Spleen (tissue), 11 donors: ENCODE data around the gene SOX5. TPM values are rescaled to one million over a fixed set of nuclear protein-coding genes. Genes with fewer than 3 reads are reported as not detected.
"Not testable (repeated sequence)": the region's sequence is repeated elsewhere in the genome, so short reads cannot be mapped to it uniquely, and the experiment has no call there.

Experiments
- DNase-seq: peaks from one replicate; pipeline ENCODE4 v3.0.0-alpha.2; 2020
- H3K27ac ChIP-seq, 8 donors: fragments of 200-600 bp; sonication (generic) in 7 of 8; 1 replicate in 4 of 8; 2 replicates in 4 of 8; pipeline versions ENCODE4 v1.5.0 to v1.8.0; 2016 to 2021; ENCODE audit warnings: inconsistent platforms in 4 of 8, mild to moderate bottlenecking in 4 of 8, moderate library complexity in 1 of 8
- H3K27me3 ChIP-seq, 7 donors: fragments of 200-600 bp; sonication (generic) in 6 of 7; replicated peaks in 1 of 7; 1 replicate in 4 of 7; 2 replicates in 3 of 7; pipeline versions ENCODE4 v1.5.0 to v1.8.0; 2016 to 2021; ENCODE audit warnings: inconsistent platforms in 3 of 7, mild to moderate bottlenecking in 1 of 7
- H3K36me3 ChIP-seq, 6 donors: fragments of 200-600 bp; sonication (generic) in 5 of 6; 1 replicate in 4 of 6; 2 replicates in 2 of 6; pipeline versions ENCODE4 v1.5.0 to v1.8.0; 2016 to 2021; ENCODE audit warnings: inconsistent platforms in 2 of 6
- H3K4me1 ChIP-seq, 6 donors: fragments of 200-600 bp; sonication (generic) in 5 of 6; 1 replicate in 3 of 6; 2 replicates in 3 of 6; pipeline versions ENCODE4 v1.5.0 to v1.8.0; 2016 to 2021; ENCODE audit warnings: inconsistent platforms in 3 of 6
- H3K4me3 ChIP-seq, 8 donors: fragments of 200-600 bp; sonication (generic) in 7 of 8; 1 replicate in 4 of 8; 2 replicates in 4 of 8; pipeline versions ENCODE4 v1.5.0 to v1.8.0; 2016 to 2021; ENCODE audit warnings: inconsistent platforms in 4 of 8, mild to moderate bottlenecking in 4 of 8, moderate library complexity in 2 of 8
- H3K9me3 ChIP-seq, 8 donors: fragments of 200-600 bp; sonication (generic) in 7 of 8; 1 replicate in 4 of 8; 2 replicates in 4 of 8; pipeline versions ENCODE4 v1.5.0 to v1.8.0; 2016 to 2021; ENCODE audit warnings: inconsistent platforms in 4 of 8
- POLR2A ChIP-seq, 3 donors: fragments of 450-650 bp; IDR thresholded peaks; one replicate each; pipeline ENCODE4 v1.5.1; 2017; ENCODE audit warnings: antibody characterized with exemption in 3 of 3, mild to moderate bottlenecking in 1 of 3
- POLR2AphosphoS5 ChIP-seq, 3 donors: sonication (generic); formaldehyde crosslinking; IDR thresholded peaks; one replicate each; pipeline ENCODE4 v1.5.1; 2017; ENCODE audit warnings: antibody characterized with exemption in 3 of 3
- WGBS, 5 donors: extraction: QIAGEN DNeasy Blood & Tissue Kit in 3 of 5; methylation state at CpG; one replicate each; pipeline versions ENCODE4 v1.1.5 to v1.1.7; 2013 to 2018; 5-methylcytosine and 5-hydroxymethylcytosine counted together
- intact Hi-C: fragments of 100-400 bp; cut with DNase I; formaldehyde crosslinking; loops from one replicate; pipeline ENCODE4 v1.15.0; 2023; ENCODE audit warnings: low total_unique reads
- polyA plus RNA-seq, 3 donors: library from polyadenylated mRNA; stranded (reverse); fragments of 200-250 nt; gene quantifications; one replicate each; pipeline ENCODE4 v1.2.1, GENCODE V29; 2013
- total RNA-seq, 7 donors: library from RNA; depleted of rRNA in 3 of 7; stranded (reverse); fragments of >200 nt in 3 of 7; fragmentation: NEBNext Ultra II Directional in 4 of 7; extraction: Animal tissue kit (Norgen Biotek cat#: 25700) in 4 of 7; gene quantifications; one replicate each; pipeline versions ENCODE4 v1.1.0 to v1.2.1, GENCODE V29; 2016 to 2021
- TF ChIP-seq, protein P1 (sequence below), 11 experiments: fragments of 200-600 bp in 7 of 11; fragments of 450-650 bp in 4 of 11; sonication (generic) in 4 of 11; IDR thresholded peaks in 8 of 11; conservative IDR thresholded peaks in 3 of 11; 1 replicate in 7 of 11; 2 replicates in 4 of 11; pipeline versions ENCODE4 v1.4.0 to v1.8.0; 2016 to 2021; ENCODE audit warnings: antibody characterized with exemption in 11 of 11, inconsistent platforms in 4 of 11, mild to moderate bottlenecking in 1 of 11
- donor health status: healthy with polysubstance abuse.
- donor health status: DM: no; HTN: no; CAD: no; lungs with moderate emphysema.
- donor health status: DM: no; HTN: no; CAD: no.
- donor health status: Bipolar disorder and iron deficiency.
- donor health status: healthy.
- donor health status: DM: no; HTN: no; CAD: no.
- donor health status: DM: yes; HTN: yes; CAD: no.

SOX5 gene
- total and polyA plus RNA-seq, 10 donors: 0.20 to 21.3 (median 8.7) TPM

DNA sequence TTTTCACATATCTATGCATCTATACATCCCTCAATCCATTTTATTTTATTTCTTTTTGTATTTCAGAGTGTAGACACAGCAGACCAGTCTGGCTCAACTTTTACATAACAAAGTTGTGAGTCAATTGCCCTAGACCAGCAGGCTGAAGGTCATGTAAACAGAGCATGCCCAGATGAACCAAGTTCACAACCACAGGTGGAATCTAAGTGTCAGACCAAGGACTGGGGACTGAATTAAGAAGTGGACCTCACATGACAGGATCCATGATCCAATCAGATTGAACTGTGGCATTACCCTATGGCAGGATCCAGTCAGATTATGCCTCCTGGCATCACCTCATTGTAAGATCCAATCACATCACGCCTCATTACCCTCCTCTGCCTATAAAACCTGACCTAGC, 455.8 kb downstream of the SOX5 start:
- TF ChIP-seq, protein P1, sequence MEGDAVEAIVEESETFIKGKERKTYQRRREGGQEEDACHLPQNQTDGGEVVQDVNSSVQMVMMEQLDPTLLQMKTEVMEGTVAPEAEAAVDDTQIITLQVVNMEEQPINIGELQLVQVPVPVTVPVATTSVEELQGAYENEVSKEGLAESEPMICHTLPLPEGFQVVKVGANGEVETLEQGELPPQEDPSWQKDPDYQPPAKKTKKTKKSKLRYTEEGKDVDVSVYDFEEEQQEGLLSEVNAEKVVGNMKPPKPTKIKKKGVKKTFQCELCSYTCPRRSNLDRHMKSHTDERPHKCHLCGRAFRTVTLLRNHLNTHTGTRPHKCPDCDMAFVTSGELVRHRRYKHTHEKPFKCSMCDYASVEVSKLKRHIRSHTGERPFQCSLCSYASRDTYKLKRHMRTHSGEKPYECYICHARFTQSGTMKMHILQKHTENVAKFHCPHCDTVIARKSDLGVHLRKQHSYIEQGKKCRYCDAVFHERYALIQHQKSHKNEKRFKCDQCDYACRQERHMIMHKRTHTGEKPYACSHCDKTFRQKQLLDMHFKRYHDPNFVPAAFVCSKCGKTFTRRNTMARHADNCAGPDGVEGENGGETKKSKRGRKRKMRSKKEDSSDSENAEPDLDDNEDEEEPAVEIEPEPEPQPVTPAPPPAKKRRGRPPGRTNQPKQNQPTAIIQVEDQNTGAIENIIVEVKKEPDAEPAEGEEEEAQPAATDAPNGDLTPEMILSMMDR (IDR thresholded peaks at IDR 0.05 in 8 of 11, conservative IDR thresholded peaks at IDR 0.05 in 3 of 11): no peak
- TF ChIP-seq POLR2A (IDR thresholded peaks at IDR 0.05) (no peak), POLR2AphosphoS5 (IDR thresholded peaks at IDR 0.05) (no peak)
- intact Hi-C loops: no loop called here
- Histone ChIP-seq H3K27me3 (no peaks in the 10 kb centered on the region), H3K36me3 (no peaks in the 10 kb centered on the region), H3K9me3 (peaks cover 0 to 34% (median 4%) of the 10 kb centered on the region in 8 donors), H3K27ac (no peak overlapping the region), H3K4me1 (no peaks in the 10 kb centered on the region), H3K4me3 (no peak overlapping the region)
- DNase-seq: no peak
- WGBS, 5 donors: 55 to 73% (median 64%) methylated on average over 1 of the region's 1 CpG

DNA sequence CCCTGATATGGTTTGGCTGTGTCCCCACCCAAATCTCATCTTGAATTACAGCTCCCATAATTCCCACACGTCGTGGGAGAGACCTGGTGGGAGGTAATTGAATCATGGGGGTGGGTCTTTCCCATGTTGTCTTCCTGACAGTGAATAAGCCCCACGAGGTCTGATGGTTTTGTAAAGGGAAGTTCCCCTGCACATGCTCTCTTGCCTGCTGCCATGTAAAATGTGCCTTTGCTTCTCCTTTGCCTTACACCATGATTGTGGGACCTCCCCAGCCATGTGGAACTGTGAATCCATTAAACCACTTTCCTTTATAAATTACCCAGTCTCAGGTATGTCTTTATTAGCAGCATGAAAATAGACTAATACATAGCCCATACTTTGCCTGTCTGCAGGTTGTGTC, 458.4 kb downstream of the SOX5 start:
- H3K4me3 ChIP-seq, intact Hi-C loops, DNase-seq, H3K27me3 ChIP-seq, H3K36me3 ChIP-seq, H3K4me1 ChIP-seq, H3K27ac ChIP-seq: not testable (repeated sequence)
- WGBS, 5 donors: 66 to 84% (median 75%) methylated on average over 3 of the region's 3 CpGs
- peaks cover 0 to 31% (median 4%) of the 10 kb centered on the region in 8 donors for H3K9me3 ChIP-seq

- peaks cover 0 to 35% (median 4%) of the 10 kb centered on the region in 8 donors for H3K9me3 ChIP-seq
These were observed 461.3 kb downstream of the SOX5 start for GRCh38 chr12:23488130-23488529.

DNA sequence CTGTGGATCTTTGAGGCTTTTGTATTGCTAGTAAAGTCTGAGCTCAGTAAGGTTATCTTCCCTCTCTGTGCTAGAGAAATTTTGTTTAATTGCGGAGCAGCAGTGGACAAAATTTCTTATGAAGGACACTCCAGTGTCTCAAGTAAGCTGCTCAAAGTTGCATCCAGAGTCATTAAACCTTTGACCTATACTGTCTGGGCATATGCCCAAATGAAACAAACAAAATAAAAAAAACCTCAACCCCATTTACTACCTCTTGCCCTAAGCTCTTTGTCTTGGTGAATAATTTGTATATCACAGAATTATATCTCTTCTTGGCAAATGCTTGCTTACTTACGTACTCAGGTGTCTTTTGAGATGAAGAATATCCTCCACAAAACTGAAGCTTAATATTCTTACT, 465.2 kb downstream of the SOX5 start:
- Histone ChIP-seq H3K4me3 (no peak overlapping the region), H3K4me1 (no peaks in the 10 kb centered on the region), H3K27ac (no peak overlapping the region), H3K27me3 (no peaks in the 10 kb centered on the region), H3K36me3 (no peaks in the 10 kb centered on the region), H3K9me3 (peaks cover 0 to 21% (median 4%) of the 10 kb centered on the region in 8 donors)
- no peak for DNase-seq
- TF ChIP-seq, protein P1 (IDR thresholded peaks at IDR 0.05 in 8 of 11, conservative IDR thresholded peaks at IDR 0.05 in 3 of 11): no peak
- TF ChIP-seq POLR2A (IDR thresholded peaks at IDR 0.05) (no peak), POLR2AphosphoS5 (IDR thresholded peaks at IDR 0.05) (no peak)
- intact Hi-C loops: no loop called here
- 89 to 95% (median 92%) methylated on average over 2 of the region's 2 CpGs for WGBS, 5 donors

More at GRCh38 chr12:23488130-23488529, 461.3 kb downstream of the SOX5 start:
- TF ChIP-seq POLR2AphosphoS5 (IDR thresholded peaks at IDR 0.05) (no peak), POLR2A (IDR thresholded peaks at IDR 0.05) (no peak)
- TF ChIP-seq, protein P1 (IDR thresholded peaks at IDR 0.05 in 8 of 11, conservative IDR thresholded peaks at IDR 0.05 in 3 of 11): no peak
- no peaks in the 10 kb centered on the region for H3K36me3 ChIP-seq
- no peak overlapping the region for H3K4me3 ChIP-seq
- H3K27ac ChIP-seq: no peak overlapping the region
- intact Hi-C loops: no loop called here
- H3K4me1 ChIP-seq: no peaks in the 10 kb centered on the region
- 45 to 62% (median 56%) methylated on average over 2 of the region's 2 CpGs for WGBS, 5 donors
- H3K27me3 ChIP-seq: no peaks in the 10 kb centered on the region
- no peak for DNase-seq

GRCh38 chr12:23482571-23482970, 466.9 kb downstream of the SOX5 start:
- Histone ChIP-seq H3K36me3 (no peaks in the 10 kb centered on the region), H3K9me3 (peaks cover 0 to 32% (median 16%) of the 10 kb centered on the region in 8 donors), H3K27ac (no peak overlapping the region), H3K4me1 (no peaks in the 10 kb centered on the region), H3K4me3 (no peak overlapping the region), H3K27me3 (no peaks in the 10 kb centered on the region)
- WGBS, 5 donors: 73 to 97% (median 88%) methylated on average over 1 of the region's 1 CpG
- TF ChIP-seq POLR2AphosphoS5 (IDR thresholded peaks at IDR 0.05) (no peak), POLR2A (IDR thresholded peaks at IDR 0.05) (no peak)
- TF ChIP-seq, protein P1 (IDR thresholded peaks at IDR 0.05 in 8 of 11, conservative IDR thresholded peaks at IDR 0.05 in 3 of 11): no peak
- no peak for DNase-seq
- intact Hi-C loops: no loop called here
